Measurements from ENCODE around the gene RUFY4. TPM values are rescaled to one million over a fixed set of nuclear protein-coding genes. Genes with fewer than 3 reads are reported as not detected.

RUFY4 gene
- total RNA-seq, 1 experiment from 2014 or later, result not detected

DNA sequence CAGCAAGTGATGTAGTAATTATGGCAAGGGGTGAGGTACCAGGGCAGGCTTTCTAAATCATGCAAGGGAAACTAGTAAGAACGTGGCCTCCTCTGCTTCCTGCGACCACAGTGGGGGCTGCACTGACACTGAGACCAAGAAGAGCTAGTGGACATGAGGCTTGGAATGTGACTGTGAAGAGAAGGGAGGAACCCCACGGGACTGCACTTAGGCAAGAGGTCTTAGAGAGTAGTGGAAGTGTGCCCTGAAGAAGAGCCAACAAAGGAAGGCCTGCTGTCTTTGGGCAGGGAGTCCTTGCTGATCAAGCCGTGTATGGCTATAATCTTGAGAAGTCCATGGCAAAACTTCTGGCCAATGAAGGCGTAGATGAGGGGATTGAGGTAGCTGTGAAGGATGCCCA, 8.9 kb upstream of the RUFY4 start:
- TF ChIP-seq, protein P1, sequence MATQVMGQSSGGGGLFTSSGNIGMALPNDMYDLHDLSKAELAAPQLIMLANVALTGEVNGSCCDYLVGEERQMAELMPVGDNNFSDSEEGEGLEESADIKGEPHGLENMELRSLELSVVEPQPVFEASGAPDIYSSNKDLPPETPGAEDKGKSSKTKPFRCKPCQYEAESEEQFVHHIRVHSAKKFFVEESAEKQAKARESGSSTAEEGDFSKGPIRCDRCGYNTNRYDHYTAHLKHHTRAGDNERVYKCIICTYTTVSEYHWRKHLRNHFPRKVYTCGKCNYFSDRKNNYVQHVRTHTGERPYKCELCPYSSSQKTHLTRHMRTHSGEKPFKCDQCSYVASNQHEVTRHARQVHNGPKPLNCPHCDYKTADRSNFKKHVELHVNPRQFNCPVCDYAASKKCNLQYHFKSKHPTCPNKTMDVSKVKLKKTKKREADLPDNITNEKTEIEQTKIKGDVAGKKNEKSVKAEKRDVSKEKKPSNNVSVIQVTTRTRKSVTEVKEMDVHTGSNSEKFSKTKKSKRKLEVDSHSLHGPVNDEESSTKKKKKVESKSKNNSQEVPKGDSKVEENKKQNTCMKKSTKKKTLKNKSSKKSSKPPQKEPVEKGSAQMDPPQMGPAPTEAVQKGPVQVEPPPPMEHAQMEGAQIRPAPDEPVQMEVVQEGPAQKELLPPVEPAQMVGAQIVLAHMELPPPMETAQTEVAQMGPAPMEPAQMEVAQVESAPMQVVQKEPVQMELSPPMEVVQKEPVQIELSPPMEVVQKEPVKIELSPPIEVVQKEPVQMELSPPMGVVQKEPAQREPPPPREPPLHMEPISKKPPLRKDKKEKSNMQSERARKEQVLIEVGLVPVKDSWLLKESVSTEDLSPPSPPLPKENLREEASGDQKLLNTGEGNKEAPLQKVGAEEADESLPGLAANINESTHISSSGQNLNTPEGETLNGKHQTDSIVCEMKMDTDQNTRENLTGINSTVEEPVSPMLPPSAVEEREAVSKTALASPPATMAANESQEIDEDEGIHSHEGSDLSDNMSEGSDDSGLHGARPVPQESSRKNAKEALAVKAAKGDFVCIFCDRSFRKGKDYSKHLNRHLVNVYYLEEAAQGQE (IDR thresholded peaks at IDR 0.05; ENCODE audit: insufficient read depth in 1 of 2, low read depth in 2 of 2, low read length in 1 of 2), result no peak
- TF ChIP-seq CTCF (IDR thresholded peaks at IDR 0.05), result no peak
- TF ChIP-seq POLR2AphosphoS5 (IDR thresholded peaks at IDR 0.05; ENCODE audit: low read depth, low read length), result no peak
- TF ChIP-seq SIN3A (IDR thresholded peaks at IDR 0.05; ENCODE audit: borderline replicate concordance, insufficient read depth, low read depth, low read length), result no peak
- TF ChIP-seq TCF7L2 (IDR thresholded peaks at IDR 0.05; ENCODE audit: low read depth, low read length), result no peak
- ChIA-PET POLR2A (no interaction called here), CTCF (no interaction called here)
- Histone ChIP-seq H3K4me3 (ENCODE audit: low read depth in 2 of 2, low read length in 2 of 2) (no peak overlapping the region), H3K36me3 (ENCODE audit: control insufficient read depth, insufficient read depth, low read length) (no peaks in the 10 kb centered on the region), H3K4me1 (ENCODE audit: control insufficient read depth, insufficient read depth, low read length) (no peaks in the 10 kb centered on the region), H3K27ac (ENCODE audit: low read length) (no peak overlapping the region), H3K27me3 (ENCODE audit: control insufficient read depth, insufficient read depth, low read length) (peaks cover 2% of the 10 kb centered on the region; the same call in 1 of the 2 replicates), H3K9me3 (ENCODE audit: control insufficient read depth, insufficient read depth, low read depth, low read length) (no peaks in the 10 kb centered on the region)
- BruUV-seq (replicated peaks), result no TSS peak
- ATAC-seq (no peak), DNase-seq (ENCODE audit: low read depth, low spot score) (no peak)
- intact Hi-C loops (cut with micrococcal nuclease; ENCODE audit: unreplicated experiment) (no loop called here), in situ Hi-C loops (cut with HindIII; ENCODE audit: low pct_unique_long_range_greater_than_20kb, low sequenced_read_pairs) (no loop called here)

GRCh38 chr2:218060950-218061660, 7.9 kb upstream of the RUFY4 start:
- Histone ChIP-seq H3K27ac (ENCODE audit: low read length) (no peak overlapping the region), H3K4me1 (ENCODE audit: control insufficient read depth, insufficient read depth, low read length) (no peaks in the 10 kb centered on the region), H3K36me3 (ENCODE audit: control insufficient read depth, insufficient read depth, low read length) (no peaks in the 10 kb centered on the region), H3K27me3 (ENCODE audit: control insufficient read depth, insufficient read depth, low read length) (peaks cover 2% of the 10 kb centered on the region; the same call in 1 of the 2 replicates), H3K9me3 (ENCODE audit: control insufficient read depth, insufficient read depth, low read depth, low read length) (no peaks in the 10 kb centered on the region), H3K4me3 (ENCODE audit: low read depth in 2 of 2, low read length in 2 of 2) (no peak overlapping the region)
- ATAC-seq (no peak), DNase-seq (ENCODE audit: low read depth, low spot score) (no peak)
- CTCF ChIA-PET, result no interaction called here
- in situ Hi-C loops (cut with HindIII; ENCODE audit: low pct_unique_long_range_greater_than_20kb, low sequenced_read_pairs) (no loop called here), intact Hi-C loops (cut with micrococcal nuclease; ENCODE audit: unreplicated experiment) (no loop called here)
- POLR2A ChIA-PET, result no interaction called here
- TF ChIP-seq POLR2AphosphoS5 (IDR thresholded peaks at IDR 0.05; ENCODE audit: low read depth, low read length) (no peak), CTCF (IDR thresholded peaks at IDR 0.05) (no peak), TCF7L2 (IDR thresholded peaks at IDR 0.05; ENCODE audit: low read depth, low read length) (no peak), SIN3A (IDR thresholded peaks at IDR 0.05; ENCODE audit: borderline replicate concordance, insufficient read depth, low read depth, low read length) (no peak)
- TF ChIP-seq, protein P1 (IDR thresholded peaks at IDR 0.05; ENCODE audit: insufficient read depth in 1 of 2, low read depth in 2 of 2, low read length in 1 of 2), result no peak
- BruUV-seq (replicated peaks), result no TSS peak

Data from Panc1 (cell line).